Measurements from ENCODE around the gene EPHB1. TPM values are rescaled to one million over a fixed set of nuclear protein-coding genes. Genes with fewer than 3 reads are reported as not detected.

Gene EPHB1
- total and polyA plus RNA-seq, 4 donors, result 0.23 to 1.7 (median 0.52) TPM

- TF ChIP-seq RAD21 (IDR thresholded peaks at IDR 0.05) (no peak), FOXA1 (IDR thresholded peaks at IDR 0.05) (no peak), ATF3 (IDR thresholded peaks at IDR 0.05) (no peak), FOXA2 (IDR thresholded peaks at IDR 0.05) (no peak), ZBTB33 (IDR thresholded peaks at IDR 0.05) (no peak), EGR1 (IDR thresholded peaks at IDR 0.05; ENCODE audit: low read depth in 2 of 2) (no peak), NR2F2 (IDR thresholded peaks at IDR 0.05) (no peak), CTCF (IDR thresholded peaks at IDR 0.05; ENCODE audit: low read depth, low read length, missing input control) (no peak), JUND (IDR thresholded peaks at IDR 0.05) (no peak), REST (IDR thresholded peaks at IDR 0.05) (no peak), GABPA (IDR thresholded peaks at IDR 0.05 in 1 of 2, conservative IDR thresholded peaks at IDR 0.05 in 1 of 2) (no peak), HNF4A (conservative IDR thresholded peaks at IDR 0.05) (no peak), TAF1 (conservative IDR thresholded peaks at IDR 0.05) (no peak), RXRA (IDR thresholded peaks at IDR 0.05) (no peak), HNF4G (IDR thresholded peaks at IDR 0.05) (no peak), MAX (IDR thresholded peaks at IDR 0.05) (no peak), YY1 (IDR thresholded peaks at IDR 0.05) (no peak), SP1 (IDR thresholded peaks at IDR 0.05) (no peak)
- DNase-seq (ENCODE audit: low spot score), result no peak
- H3K9me3 ChIP-seq (ENCODE audit: control insufficient read depth in 4 of 4, low read length in 3 of 4), result peaks cover 0 to 1% (median 0%) of the 10 kb centered on the region in 4 donors
- no peaks in the 10 kb centered on the region for H3K36me3 ChIP-seq (ENCODE audit: control insufficient read depth in 4 of 4, insufficient read depth in 3 of 4, low read depth in 1 of 4, low read length in 3 of 4)
- H3K27me3 ChIP-seq (ENCODE audit: control insufficient read depth in 4 of 4, insufficient read depth in 4 of 4, low read length in 3 of 4), result no peaks in the 10 kb centered on the region
- H3K4me3 ChIP-seq (ENCODE audit: low read depth in 1 of 3, low read length in 3 of 3), result no peak overlapping the region
- H3K9ac ChIP-seq (ENCODE audit: low read depth in 1 of 2, low read length in 2 of 2), result no peak overlapping the region
- no peaks in the 10 kb centered on the region for H3K4me1 ChIP-seq (ENCODE audit: control insufficient read depth in 4 of 4, insufficient read depth in 4 of 4, low read length in 3 of 4)
- H3K27ac ChIP-seq (ENCODE audit: low read depth in 1 of 2, low read length in 2 of 2), result no peak overlapping the region
- WGBS, result 90% methylated on average over 2 of the region's 2 CpGs
These were observed 134.9 kb downstream of the EPHB1 start for GRCh38 chr3:134929976-134930375.
